ENCODE results near the gene LCN9.

LCN9 gene

DNA sequence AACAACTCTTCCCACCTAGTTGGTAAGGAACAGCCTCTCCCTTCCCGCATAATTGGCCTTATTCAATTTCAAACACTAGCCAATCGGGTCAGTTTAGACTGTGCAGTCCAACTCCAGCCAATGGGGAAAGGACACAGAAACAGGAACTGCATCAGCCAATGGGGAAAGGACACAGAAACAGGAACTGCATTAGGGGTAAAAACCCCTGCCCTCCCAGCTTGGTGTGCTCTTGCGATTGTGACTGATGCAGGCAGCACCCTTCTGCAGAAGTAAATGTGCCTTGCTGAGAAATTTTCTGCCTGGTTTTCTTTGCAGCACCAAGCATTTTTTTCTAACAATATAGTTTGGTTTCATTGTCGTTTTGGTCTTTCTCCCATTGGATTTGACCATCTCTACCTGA is 15.2 kb upstream of the LCN9 start:
- in situ Hi-C loops (cut with MboI; ENCODE audit: low pct_unique_long_range_greater_than_20kb, low sequenced_read_pairs, unreplicated experiment): no loop called here
- DNase-seq (ENCODE audit: low spot score): no peak
- TF ChIP-seq, protein P1, sequence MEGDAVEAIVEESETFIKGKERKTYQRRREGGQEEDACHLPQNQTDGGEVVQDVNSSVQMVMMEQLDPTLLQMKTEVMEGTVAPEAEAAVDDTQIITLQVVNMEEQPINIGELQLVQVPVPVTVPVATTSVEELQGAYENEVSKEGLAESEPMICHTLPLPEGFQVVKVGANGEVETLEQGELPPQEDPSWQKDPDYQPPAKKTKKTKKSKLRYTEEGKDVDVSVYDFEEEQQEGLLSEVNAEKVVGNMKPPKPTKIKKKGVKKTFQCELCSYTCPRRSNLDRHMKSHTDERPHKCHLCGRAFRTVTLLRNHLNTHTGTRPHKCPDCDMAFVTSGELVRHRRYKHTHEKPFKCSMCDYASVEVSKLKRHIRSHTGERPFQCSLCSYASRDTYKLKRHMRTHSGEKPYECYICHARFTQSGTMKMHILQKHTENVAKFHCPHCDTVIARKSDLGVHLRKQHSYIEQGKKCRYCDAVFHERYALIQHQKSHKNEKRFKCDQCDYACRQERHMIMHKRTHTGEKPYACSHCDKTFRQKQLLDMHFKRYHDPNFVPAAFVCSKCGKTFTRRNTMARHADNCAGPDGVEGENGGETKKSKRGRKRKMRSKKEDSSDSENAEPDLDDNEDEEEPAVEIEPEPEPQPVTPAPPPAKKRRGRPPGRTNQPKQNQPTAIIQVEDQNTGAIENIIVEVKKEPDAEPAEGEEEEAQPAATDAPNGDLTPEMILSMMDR (IDR thresholded peaks at IDR 0.05; ENCODE audit: extremely low read depth, insufficient read depth, missing control alignments): no peak

DNA sequence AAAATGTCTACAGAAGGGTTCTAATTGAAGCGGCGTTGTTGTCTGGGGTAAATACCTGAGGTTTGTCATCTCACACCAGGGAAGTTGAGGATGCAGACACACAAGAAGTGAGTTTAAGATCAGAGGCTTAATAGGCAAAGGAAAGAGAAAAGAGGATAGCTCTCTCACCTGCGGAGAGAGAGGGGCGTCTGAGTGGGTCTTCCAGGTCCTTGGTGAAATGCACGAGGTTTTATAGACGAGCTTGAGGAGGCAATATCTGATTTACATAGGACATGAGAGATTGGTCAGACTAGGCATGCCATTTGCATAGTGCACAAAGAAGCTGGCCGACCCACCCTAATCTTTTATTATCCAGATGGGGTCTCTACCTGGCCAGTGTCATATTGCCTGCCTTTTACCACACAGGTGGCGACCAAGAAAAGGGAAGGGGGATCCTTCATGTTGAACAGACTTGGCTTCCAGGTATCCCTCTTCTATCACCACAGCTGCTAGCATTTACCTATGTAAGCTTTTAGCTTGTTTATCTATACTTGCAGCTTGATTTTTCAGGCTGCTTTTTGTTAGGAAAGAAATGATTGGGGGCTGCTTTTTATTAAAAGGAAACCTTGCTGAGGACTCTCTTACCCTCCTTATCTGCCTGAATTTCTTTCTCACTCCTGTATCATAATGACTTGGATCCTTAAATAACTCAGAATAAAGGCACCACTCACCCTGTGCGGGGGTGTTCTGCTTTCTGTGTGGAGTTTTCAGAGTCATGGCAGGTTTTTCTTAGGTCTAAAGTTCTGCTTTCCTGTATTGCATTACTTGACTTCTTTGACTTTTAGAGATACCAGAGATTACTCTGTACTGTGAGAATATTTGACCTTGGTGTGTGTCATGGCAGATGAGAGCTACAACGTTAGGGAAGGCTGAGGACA is 14.4 kb upstream of the LCN9 start:
- DNase-seq (ENCODE audit: low spot score): no peak
- TF ChIP-seq, protein P1 (IDR thresholded peaks at IDR 0.05; ENCODE audit: extremely low read depth, insufficient read depth, missing control alignments): no peak
- in situ Hi-C loops (cut with MboI; ENCODE audit: low pct_unique_long_range_greater_than_20kb, low sequenced_read_pairs, unreplicated experiment): no loop called here

GRCh38 chr9:135649508-135649907 is 13.6 kb upstream of the LCN9 start:
- in situ Hi-C loops (cut with MboI; ENCODE audit: low pct_unique_long_range_greater_than_20kb, low sequenced_read_pairs, unreplicated experiment): no loop called here
- DNase-seq (ENCODE audit: low spot score): no peak
- TF ChIP-seq, protein P1 (IDR thresholded peaks at IDR 0.05; ENCODE audit: extremely low read depth, insufficient read depth, missing control alignments): no peak

- in situ Hi-C loops (cut with MboI; ENCODE audit: low pct_unique_long_range_greater_than_20kb, low sequenced_read_pairs, unreplicated experiment): no loop called here
- DNase-seq (ENCODE audit: low spot score): no peak
- TF ChIP-seq, protein P1 (IDR thresholded peaks at IDR 0.05; ENCODE audit: extremely low read depth, insufficient read depth, missing control alignments): no peak
These were observed 12.7 kb upstream of the LCN9 start for GRCh38 chr9:135650408-135650807.

DNA sequence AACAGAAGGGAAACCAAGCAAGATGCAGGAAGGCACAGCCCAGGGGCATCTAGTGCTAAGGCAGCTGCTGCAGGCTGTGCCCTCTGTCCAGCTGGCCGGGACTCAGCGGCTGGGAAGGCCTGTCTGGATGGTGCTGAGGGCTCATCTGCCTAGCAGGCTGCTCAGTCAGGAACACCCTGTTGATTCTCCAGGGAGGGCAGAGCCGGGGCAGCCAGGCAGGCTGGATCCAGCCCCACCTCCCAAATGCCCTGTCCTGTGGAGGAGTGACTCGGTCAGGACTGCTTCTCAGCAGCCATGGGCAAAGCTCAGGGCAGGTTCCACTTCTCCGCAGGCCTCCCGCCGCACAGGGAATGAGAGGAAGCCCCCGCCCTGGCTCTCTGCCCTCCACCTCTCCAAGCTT is 7.8 kb upstream of the LCN9 start:
- no peak for DNase-seq (ENCODE audit: low spot score)
- TF ChIP-seq, protein P1 (IDR thresholded peaks at IDR 0.05; ENCODE audit: extremely low read depth, insufficient read depth, missing control alignments): no peak
- in situ Hi-C loops (cut with MboI; ENCODE audit: low pct_unique_long_range_greater_than_20kb, low sequenced_read_pairs, unreplicated experiment): no loop called here

GRCh38 chr9:135657416-135657815 is 5.7 kb upstream of the LCN9 start:
- DNase-seq (ENCODE audit: low spot score): no peak
- in situ Hi-C loops (cut with MboI; ENCODE audit: low pct_unique_long_range_greater_than_20kb, low sequenced_read_pairs, unreplicated experiment): no loop called here
- TF ChIP-seq, protein P1 (IDR thresholded peaks at IDR 0.05; ENCODE audit: extremely low read depth, insufficient read depth, missing control alignments): no peak

Data from GM13977 (cell line).